Stimulated activated naive CD8-positive, alpha-beta T cell treated with anti-CD3 and anti-CD28 coated beads, Interleukin-15, amount 100 ng/mL, for 72 hours (primary cell): Measurements from ENCODE around the gene NUDCD2.
"Not testable (repeated sequence)": the region's sequence is repeated elsewhere in the genome, so short reads cannot be mapped to it uniquely, and the experiment has no call there.

Experiments
- ATAC-seq: fragments of 150-1000 bp; cut with Tn5 transposase; 2 replicates; pipeline ENCODE4 v1.10.0; 2021; ENCODE audit warnings: mild to moderate bottlenecking, moderate library complexity
- DNase-seq, 2 donors: peaks; one replicate each; pipeline ENCODE4 v3.0.0; 2021 to 2022
- H3K27ac Mint-ChIP-seq, 2 donors: one replicate each; pipeline ENCODE4 v1.8.0; 2022; ENCODE audit warnings: mild to moderate bottlenecking in 2 of 2, mixed read lengths in 2 of 2, moderate library complexity in 2 of 2
- H3K27me3 Mint-ChIP-seq: one replicate; pipeline ENCODE4 v1.8.0; 2022; ENCODE audit warnings: mixed read lengths
- H3K4me1 Mint-ChIP-seq: one replicate; pipeline ENCODE4 v1.8.0; 2022; ENCODE audit warnings: mild to moderate bottlenecking, mixed read lengths
- H3K4me3 Mint-ChIP-seq, 2 donors: one replicate each; pipeline ENCODE4 v1.8.0; 2022; ENCODE audit warnings: mild to moderate bottlenecking in 2 of 2, mixed read lengths in 2 of 2, moderate library complexity in 1 of 2
- H3K9me3 Mint-ChIP-seq, 2 donors: one replicate each; pipeline ENCODE4 v1.8.0; 2022; ENCODE audit warnings: mixed read lengths in 2 of 2

The NUDCD2 gene

DNA sequence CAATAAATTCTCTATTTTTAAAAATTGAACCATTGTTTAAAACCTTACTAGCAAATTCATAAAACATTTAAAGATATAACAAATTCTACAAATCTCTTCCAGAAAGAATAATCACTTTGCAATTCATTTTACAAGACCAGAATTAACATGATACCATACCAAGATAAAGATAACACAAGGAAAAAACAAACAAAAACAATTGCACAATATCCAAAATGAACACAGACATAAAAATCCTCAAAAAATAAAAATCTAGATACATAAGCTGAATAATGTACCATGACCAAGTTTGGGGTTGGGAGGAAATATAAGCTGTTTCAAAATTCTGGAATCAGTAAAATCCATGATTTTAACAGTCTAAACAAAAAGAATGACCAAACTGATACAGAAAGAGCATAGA, 11.4 kb downstream of the NUDCD2 start:
- H3K27me3 Mint-ChIP-seq = no peaks in the 10 kb centered on the region
- DNase-seq (no peak), ATAC-seq (no peak)
- peaks cover 6% of the 10 kb centered on the region for H3K4me1 Mint-ChIP-seq
- H3K27ac Mint-ChIP-seq = no peak overlapping the region
- no peak overlapping the region for H3K4me3 Mint-ChIP-seq
- no peaks in the 10 kb centered on the region for H3K9me3 Mint-ChIP-seq

DNA sequence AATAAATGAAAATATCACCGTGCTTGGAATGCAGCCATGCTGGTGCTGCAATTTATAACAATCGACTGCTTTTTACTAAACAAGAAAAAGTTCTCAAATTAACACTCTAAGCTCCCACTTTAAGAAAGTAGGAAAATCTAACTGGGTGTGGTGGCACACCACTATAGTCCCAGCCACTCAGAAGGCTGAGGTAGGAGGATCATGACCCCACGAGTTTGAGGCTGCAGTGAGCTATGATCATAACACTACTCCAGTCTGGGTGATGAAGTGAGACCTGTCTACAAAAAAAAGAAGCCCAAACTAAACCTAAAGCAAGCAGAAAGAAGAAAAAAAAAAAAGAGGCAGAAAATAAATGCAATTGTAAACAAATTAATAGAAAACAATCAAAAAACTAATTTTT, 12.0 kb downstream of the NUDCD2 start:
- Mint-ChIP-seq H3K4me3 (no peak overlapping the region), H3K4me1 (peaks cover 6% of the 10 kb centered on the region), H3K27ac (no peak overlapping the region), H3K27me3 (no peaks in the 10 kb centered on the region), H3K9me3 (no peaks in the 10 kb centered on the region)
- no peak for DNase-seq
- no peak for ATAC-seq

DNA sequence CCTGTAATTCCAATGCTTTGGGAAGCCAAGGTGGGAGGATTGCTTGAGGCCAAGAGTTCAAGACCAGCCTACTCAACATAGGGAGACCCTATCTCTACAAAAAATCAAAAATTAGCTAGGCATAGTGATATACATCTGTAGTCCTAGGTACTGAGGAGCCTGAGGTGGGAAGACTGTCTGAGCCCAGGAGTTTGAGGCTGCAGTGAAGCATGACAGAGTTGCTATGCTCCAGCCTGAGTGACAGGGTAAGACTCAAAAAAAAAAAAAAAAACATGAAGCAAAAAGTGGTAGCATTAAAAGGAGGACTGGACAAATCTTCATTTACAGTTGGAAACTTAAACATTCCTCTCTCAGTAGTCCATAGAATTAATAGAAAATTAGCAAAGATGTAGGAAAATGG, 12.7 kb downstream of the NUDCD2 start:
- Mint-ChIP-seq H3K4me3 (no peak overlapping the region), H3K27ac (no peak overlapping the region), H3K9me3 (no peaks in the 10 kb centered on the region), H3K27me3 (no peaks in the 10 kb centered on the region), H3K4me1 (peaks cover 6% of the 10 kb centered on the region)
- ATAC-seq (no peak), DNase-seq (no peak)

DNA sequence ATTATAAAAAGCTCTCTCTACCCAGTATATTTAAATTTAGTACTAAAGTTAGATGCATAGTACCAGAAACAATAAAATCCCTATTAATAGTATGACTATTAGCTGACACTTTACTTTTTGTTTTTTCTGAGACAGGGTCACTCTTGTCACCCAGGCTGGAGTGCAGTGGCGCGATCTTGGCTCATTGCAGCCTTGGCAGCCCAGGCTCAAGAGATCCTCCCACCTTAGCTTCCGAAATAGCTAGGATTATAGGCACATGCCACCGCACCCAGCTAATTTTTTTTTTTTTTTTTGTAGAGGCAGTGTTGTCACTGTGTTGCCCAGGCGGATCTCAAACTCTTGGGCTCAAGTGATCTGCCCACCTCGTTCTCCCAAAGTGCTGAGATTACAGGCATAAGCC, 14.6 kb downstream of the NUDCD2 start:
- Mint-ChIP-seq H3K27ac (no peak overlapping the region), H3K4me3 (no peak overlapping the region), H3K27me3 (no peaks in the 10 kb centered on the region), H3K9me3 (no peaks in the 10 kb centered on the region), H3K4me1 (peaks cover 11% of the 10 kb centered on the region)
- ATAC-seq = no peak
- DNase-seq = no peak

DNA sequence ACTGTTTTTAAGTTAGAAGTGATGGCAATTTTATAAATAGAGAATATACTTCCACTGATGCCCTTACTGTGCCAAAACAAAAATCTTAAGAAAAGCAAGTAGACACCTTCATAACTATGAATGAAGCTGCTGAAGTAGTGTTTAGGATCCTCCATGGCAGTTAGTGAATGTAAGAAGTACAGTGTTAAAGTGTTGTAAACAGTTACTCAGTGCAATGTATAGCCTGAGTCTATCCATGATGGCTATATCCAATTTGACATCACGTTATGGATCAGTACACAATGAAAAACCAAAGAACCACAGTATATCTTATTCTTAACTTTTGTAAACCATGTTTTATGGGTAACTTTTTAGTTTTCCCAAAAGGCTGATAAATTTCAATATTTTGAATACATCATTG, 15.4 kb downstream of the NUDCD2 start:
- Mint-ChIP-seq H3K27ac (no peak overlapping the region), H3K4me1 (peaks cover 11% of the 10 kb centered on the region), H3K27me3 (no peaks in the 10 kb centered on the region), H3K9me3 (no peaks in the 10 kb centered on the region), H3K4me3 (no peak overlapping the region)
- no peak for ATAC-seq
- DNase-seq = no peak

DNA sequence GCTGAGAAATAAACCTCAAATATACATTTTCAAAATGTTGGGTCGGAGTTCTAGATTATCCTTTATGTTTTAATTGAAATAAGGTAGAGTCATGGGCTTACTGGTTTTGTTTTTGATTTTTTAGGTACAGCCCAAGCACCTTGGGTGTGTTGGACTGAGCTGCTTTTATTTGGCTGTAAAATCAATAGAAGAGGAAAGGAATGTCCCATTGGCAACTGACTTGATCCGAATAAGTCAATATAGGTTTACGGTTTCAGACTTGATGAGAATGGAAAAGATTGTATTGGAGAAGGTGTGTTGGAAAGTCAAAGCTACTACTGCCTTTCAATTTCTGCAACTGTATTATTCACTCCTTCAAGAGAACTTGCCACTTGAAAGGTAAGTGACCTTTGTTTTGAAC, 18.9 kb downstream of the NUDCD2 start:
- no peak overlapping the region for H3K4me3 Mint-ChIP-seq
- no peaks in the 10 kb centered on the region for H3K9me3 Mint-ChIP-seq
- H3K27me3 Mint-ChIP-seq = no peaks in the 10 kb centered on the region
- ATAC-seq (no peak), DNase-seq (no peak)
- H3K4me1 Mint-ChIP-seq = peaks cover 26% of the 10 kb centered on the region
- H3K27ac Mint-ChIP-seq = no peak overlapping the region

DNA sequence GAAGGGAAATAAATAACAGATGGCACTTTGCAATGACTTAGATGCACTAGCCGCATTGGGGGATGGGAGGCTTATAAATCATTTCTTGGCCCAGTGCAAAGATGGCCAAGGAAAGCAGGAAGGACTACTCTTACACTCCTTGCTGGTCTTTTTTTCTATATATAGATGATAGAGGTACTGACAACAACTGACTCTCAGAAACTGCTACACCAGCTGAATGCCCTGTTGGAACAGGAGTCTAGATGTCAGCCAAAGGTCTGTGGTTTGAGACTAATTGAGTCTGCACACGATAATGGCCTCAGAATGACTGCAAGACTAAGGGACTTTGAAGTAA, 20.8 kb downstream of the NUDCD2 start:
- Mint-ChIP-seq H3K9me3 (no peaks in the 10 kb centered on the region), H3K27ac (peak overlapping the region in 1 of 2 donors; percentile 25), H3K4me3 (peak overlapping the region; percentile 90 to 93), H3K4me1 (peaks cover 26% of the 10 kb centered on the region), H3K27me3 (no peaks in the 10 kb centered on the region)
- DNase-seq (no peak), ATAC-seq (no peak)

DNA sequence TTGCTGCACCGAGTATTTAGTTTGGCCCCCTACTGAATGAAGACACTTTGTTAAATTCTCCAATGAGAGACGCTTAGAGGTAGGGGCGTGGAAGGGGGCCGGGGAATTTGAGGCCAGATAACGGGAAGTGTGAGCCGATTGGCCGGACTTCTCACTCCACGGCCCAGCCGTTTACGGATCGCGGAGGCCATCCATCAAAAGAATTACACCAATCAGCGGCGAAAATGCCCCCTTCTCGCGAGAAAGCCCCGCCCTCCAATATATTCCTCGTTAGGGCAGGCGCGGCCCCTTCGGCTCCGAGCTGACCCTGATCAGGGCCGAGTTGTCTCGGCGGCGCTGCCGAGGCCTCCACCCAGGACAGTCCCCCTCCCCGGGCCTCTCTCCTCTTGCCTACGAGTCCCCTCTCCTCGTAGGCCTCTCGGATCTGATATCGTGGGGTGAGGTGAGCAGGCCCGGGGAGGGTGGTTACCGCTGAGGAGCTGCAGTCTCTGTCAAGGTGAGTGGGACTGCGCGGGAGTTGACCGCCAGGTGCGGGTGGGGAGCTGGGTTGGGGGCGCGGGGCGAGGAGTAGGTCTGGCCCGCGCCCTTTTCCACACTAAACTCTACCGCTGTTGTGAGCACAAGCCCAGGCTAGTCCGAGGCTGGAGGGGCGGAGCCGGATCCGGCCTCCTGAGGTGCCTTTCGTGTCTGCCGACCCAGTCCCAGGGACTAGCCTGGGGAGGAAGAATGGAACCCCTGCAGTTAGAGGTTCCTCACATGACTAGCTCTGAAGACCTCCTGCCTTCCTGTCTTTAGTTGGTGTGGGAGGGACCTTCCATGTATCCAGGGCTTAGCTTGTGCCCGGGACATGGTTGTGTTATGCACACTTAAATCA, 22.4 kb downstream of the NUDCD2 start, which contains the start of gene CCNG1:
Gene CCNG1 (plus strand): TSS at position 287 of the 874 bp plus-strand sequence. CDS start 1,662 bp downstream, outside the sequence.
- H3K4me1 Mint-ChIP-seq = peaks cover 26% of the 10 kb centered on the region
- DNase-seq (peak; percentile 85 to 93), ATAC-seq (peak; percentile 97)
- no peaks in the 10 kb centered on the region for H3K9me3 Mint-ChIP-seq
- H3K4me3 Mint-ChIP-seq = peak within 1 kb of the TSS; percentile 90 to 93
- H3K27ac Mint-ChIP-seq = peak within 1 kb of the TSS; percentile 89 to 97
- H3K27me3 Mint-ChIP-seq = peaks cover 9% of the 10 kb centered on the region

DNA sequence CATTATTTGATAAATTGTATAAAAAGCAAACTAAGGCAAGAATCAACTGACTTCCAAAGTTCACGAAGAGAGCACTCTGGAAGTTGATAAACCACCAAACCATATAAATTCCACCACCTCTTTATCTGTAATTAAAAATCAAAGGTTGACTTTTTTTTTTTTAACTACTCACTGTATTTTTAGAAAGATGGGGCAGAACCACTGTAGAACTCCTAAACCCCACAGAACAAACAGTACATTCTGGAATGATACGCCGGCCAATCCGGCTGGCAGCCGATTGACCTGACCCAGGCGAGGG, 22.9 kb downstream of the NUDCD2 start:
- Mint-ChIP-seq H3K27ac (peak overlapping the region; percentile 89 to 97), H3K9me3 (no peaks in the 10 kb centered on the region), H3K4me3 (peak overlapping the region; percentile 90 to 93), H3K4me1 (peaks cover 26% of the 10 kb centered on the region), H3K27me3 (peaks cover 10% of the 10 kb centered on the region)
- ATAC-seq (no peak), DNase-seq (no peak)

DNA sequence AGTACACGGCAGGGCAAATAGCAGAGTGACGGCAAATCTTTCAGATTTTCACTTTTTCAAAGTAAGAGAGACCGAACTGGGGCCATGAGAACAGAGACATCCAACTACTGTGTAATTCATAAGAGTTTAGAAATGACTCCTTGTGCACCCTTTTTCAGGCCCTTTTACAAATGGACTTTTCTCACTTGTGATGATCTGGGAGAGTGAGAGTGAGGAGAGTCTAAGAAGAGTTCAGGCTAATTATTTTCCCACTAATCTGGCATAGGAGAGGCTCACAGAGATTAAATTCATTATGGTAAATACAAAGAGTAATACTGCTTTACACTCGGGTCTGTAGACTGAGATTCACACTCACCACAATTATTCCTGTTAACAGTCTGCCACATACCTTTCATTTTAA, 23.4 kb downstream of the NUDCD2 start:
- ATAC-seq = no peak
- Mint-ChIP-seq H3K4me3 (peak overlapping the region; percentile 90 to 93), H3K4me1 (peaks cover 26% of the 10 kb centered on the region), H3K9me3 (no peaks in the 10 kb centered on the region), H3K27me3 (peaks cover 10% of the 10 kb centered on the region), H3K27ac (peak overlapping the region; percentile 89 to 97)
- DNase-seq = no peak

DNA sequence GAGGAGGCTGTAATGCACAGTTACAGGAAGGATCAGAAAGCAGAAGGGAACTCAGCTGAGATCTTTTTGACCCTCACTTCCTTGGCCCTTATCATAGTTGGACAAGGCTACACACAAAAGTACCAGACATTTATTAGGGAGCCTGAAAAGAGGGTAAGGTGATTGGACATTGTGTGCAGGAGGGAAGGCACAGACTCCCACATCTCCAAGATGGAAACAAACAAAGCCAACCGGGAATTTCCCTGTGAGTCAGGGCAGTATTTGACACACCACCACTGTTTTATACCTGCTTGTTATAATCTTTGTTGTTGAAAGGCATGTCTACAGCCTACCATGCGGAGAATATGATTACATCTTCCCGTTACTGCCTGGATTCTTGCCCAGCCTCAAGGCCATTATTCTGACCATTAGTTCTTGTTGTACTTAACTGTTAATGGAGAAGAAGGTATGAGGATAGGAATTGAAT, 25.5 kb downstream of the NUDCD2 start:
- Mint-ChIP-seq H3K9me3 (no peaks in the 10 kb centered on the region), H3K27ac (no peak overlapping the region), H3K27me3 (peaks cover 10% of the 10 kb centered on the region), H3K4me1 (peaks cover 19% of the 10 kb centered on the region), H3K4me3 (no peak overlapping the region)
- ATAC-seq = no peak
- DNase-seq = no peak

DNA sequence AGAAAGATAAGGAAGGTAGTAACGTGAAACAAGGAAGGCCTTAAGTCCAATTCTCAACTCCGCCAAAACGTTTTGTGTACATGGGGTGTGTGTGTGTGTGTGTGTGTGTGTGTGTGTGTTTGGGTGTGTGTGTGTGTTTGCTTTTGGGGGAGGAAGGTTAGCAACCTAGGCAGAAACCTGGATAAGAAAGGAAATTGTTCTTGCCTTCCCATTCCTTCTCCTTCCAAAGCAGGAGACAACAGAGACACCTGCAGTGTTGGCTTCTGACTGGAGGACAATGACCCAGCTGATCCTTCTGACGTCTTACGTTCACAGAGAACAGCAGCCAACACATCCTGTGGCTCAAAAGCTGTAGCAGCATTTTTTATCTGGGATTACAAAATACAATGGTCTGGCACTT, 26.6 kb downstream of the NUDCD2 start:
- Mint-ChIP-seq H3K9me3 (no peaks in the 10 kb centered on the region), H3K4me1 (peaks cover 8% of the 10 kb centered on the region), H3K4me3 (no peak overlapping the region), H3K27me3 (peaks cover 10% of the 10 kb centered on the region), H3K27ac (no peak overlapping the region)
- no peak for DNase-seq
- ATAC-seq = no peak

DNA sequence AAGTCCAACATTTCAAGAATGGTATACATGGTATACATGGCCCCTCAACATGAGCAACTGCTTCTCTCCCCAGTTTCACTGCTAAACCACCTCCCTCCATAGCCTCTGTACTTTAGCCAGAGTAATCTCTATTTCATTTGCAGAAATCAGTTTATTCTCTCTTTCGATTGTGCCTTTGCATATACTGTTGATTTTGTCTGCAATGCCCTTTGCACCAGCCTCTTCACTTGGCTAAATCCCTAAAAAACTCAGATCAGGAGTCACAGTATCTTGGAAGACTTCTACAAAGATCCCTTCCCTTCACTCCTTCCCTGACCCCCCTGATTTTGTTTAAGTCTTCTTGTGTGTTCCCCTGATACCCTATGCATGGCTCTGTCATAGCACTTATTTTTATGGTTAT, 27.4 kb downstream of the NUDCD2 start:
- Mint-ChIP-seq H3K4me3 (no peak overlapping the region), H3K4me1 (peaks cover 7% of the 10 kb centered on the region), H3K9me3 (no peaks in the 10 kb centered on the region), H3K27me3 (peaks cover 10% of the 10 kb centered on the region), H3K27ac (no peak overlapping the region)
- ATAC-seq (no peak), DNase-seq (no peak)

DNA sequence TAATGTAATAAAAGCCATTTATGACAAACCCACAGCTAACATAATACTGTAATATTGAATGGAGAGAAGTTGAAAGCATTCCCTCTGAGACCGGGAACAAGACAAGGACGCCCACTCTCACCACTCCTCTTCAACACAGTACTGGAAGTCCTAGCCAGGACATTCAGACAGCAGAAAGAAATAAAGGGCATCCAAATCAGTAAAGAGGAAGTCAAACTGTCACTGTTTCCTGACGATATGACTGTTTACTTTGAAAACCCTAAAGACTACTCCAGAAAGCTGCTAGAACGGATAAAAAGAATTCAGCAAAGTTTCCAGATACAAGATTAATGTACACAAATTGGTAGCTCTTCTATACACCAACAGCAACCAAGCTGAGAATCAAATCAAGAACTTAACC, 33.8 kb downstream of the NUDCD2 start:
- not testable (repeated sequence) for H3K27ac Mint-ChIP-seq, ATAC-seq, DNase-seq, H3K4me3 Mint-ChIP-seq, H3K27me3 Mint-ChIP-seq, H3K4me1 Mint-ChIP-seq, H3K9me3 Mint-ChIP-seq

DNA sequence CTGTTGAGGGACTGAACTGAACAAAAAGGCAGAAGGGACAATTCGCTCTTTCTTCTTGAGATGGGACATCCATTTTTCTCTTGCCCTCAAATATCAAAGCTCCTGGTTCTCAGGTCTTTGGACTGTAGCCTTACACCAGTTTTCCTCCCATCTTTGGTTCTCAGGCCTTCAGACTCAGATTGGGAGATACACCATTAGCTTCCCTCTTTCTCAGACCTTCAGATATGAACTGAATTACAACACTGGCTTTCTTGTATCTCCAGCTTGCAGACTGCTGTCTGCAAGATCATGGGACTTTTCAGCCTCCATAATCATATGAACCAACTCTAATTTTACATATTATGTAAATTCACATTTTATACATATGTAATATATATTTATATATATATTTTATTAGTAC, 35.1 kb downstream of the NUDCD2 start:
- ATAC-seq (no peak), DNase-seq (no peak)
- no peaks in the 10 kb centered on the region for H3K27me3 Mint-ChIP-seq
- H3K27ac Mint-ChIP-seq = no peak overlapping the region
- no peak overlapping the region for H3K4me3 Mint-ChIP-seq
- H3K9me3 Mint-ChIP-seq = no peaks in the 10 kb centered on the region
- H3K4me1 Mint-ChIP-seq = peaks cover 7% of the 10 kb centered on the region

DNA sequence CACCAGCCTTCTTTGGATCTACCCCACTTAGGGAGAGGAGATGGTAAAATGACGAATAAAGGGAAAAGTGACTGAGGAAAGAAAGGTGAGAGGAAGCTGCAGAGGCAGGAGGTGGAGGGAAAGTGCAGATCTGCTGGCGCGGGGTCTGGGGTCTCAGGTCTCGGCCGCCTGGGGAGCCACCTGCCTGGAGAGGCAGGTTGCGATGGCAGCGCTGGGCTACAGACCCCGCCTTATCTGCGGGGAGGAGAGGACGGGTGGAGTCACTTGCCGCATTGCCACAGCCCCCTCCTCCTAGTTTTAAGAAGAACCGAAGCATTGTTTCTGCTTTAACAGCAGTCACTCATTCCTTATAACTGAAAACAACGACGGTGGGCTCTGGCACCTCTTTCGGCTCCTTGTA, 44.2 kb downstream of the NUDCD2 start:
- not testable (repeated sequence) for H3K9me3 Mint-ChIP-seq, H3K4me1 Mint-ChIP-seq, DNase-seq, ATAC-seq, H3K27ac Mint-ChIP-seq, H3K4me3 Mint-ChIP-seq
- H3K27me3 Mint-ChIP-seq = peaks cover 39% of the 10 kb centered on the region

DNA sequence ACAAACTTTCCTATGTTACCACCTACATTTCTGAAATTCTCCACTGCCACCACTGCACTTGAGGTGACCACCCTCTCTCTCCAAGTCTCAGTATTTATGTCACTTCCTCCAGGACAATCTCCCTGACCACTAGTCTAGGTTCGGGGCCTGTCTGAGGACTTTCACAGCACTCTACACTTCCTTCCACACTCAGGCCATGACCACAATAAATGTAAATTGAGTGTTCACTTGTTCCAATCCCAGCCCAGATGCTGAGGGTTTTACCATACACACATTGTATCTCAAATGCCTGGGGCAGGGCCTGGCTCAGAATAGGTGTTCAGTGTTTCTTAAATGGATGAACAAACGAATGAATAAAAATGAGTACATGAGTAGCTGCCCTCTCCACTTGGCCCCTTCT, 49.4 kb downstream of the NUDCD2 start:
- DNase-seq (no peak), ATAC-seq (no peak)
- H3K9me3 Mint-ChIP-seq = no peaks in the 10 kb centered on the region
- H3K27ac Mint-ChIP-seq = no peak overlapping the region
- peaks cover 23% of the 10 kb centered on the region for H3K27me3 Mint-ChIP-seq
- no peak overlapping the region for H3K4me3 Mint-ChIP-seq
- H3K4me1 Mint-ChIP-seq = peaks cover 3% of the 10 kb centered on the region
